SK-N-SH treated with all-trans-retinoic acid at 6 μM for 48 hours (cell line): ENCODE measurements around the gene CFI.

ENCODE experiments used
- ATAC-seq: fragments of 200-7000 bp; cut with Tn5 transposase; 3 replicates; pipeline ENCODE4 v1.9.1; 2020; ENCODE audit warnings: mild to moderate bottlenecking, moderate library complexity
- CSDC2 ChIP-seq: fragments of 250-450 bp; sonication (Bioruptor Pico); IDR thresholded peaks from 2 replicates; pipeline ENCODE4 v1.5.0; 2020; ENCODE audit warnings: mild to moderate bottlenecking, moderate library complexity
- ESRRG ChIP-seq: fragments of 250-450 bp; sonication (Bioruptor Pico); IDR thresholded peaks from 2 replicates; pipeline ENCODE4 v1.6.1; 2021; ENCODE audit warnings: mild to moderate bottlenecking
- GLIS3 ChIP-seq: fragments of 250-450 bp; sonication (Bioruptor Pico); IDR thresholded peaks from 2 replicates; pipeline ENCODE4 v1.5.0; 2020; ENCODE audit warnings: mild to moderate bottlenecking, moderate library complexity
- ISL1 ChIP-seq: fragments of 250-450 bp; sonication (Bioruptor Pico); IDR thresholded peaks from 2 replicates; pipeline ENCODE4 v2.1.2; 2022; ENCODE audit warnings: mild to moderate bottlenecking, moderate library complexity
- OSR1 ChIP-seq: fragments of 250-450 bp; sonication (Bioruptor Pico); IDR thresholded peaks from 2 replicates; pipeline ENCODE4 v1.8.0; 2022; ENCODE audit warnings: moderate library complexity, mild to moderate bottlenecking, inconsistent platforms
- PPARA ChIP-seq: fragments of 250-450 bp; sonication (Bioruptor Pico); IDR thresholded peaks from 2 replicates; pipeline ENCODE4 v1.5.0; 2020; ENCODE audit warnings: mild to moderate bottlenecking, borderline replicate concordance
- RARB ChIP-seq: fragments of 250-450 bp; sonication (Bioruptor Pico); IDR thresholded peaks from 2 replicates; pipeline ENCODE4 v1.8.0; 2021; ENCODE audit warnings: mild to moderate bottlenecking, moderate library complexity
- SNAI2 ChIP-seq: fragments of 250-450 bp; sonication (Bioruptor Pico); IDR thresholded peaks from 2 replicates; pipeline ENCODE4 v1.5.0; 2020; ENCODE audit warnings: mild to moderate bottlenecking, moderate library complexity
- TCF4 ChIP-seq: fragments of 250-450 bp; sonication (Bioruptor Pico); IDR thresholded peaks from 2 replicates; pipeline ENCODE4 v1.8.0; 2021; ENCODE audit warnings: mild to moderate bottlenecking, moderate library complexity, borderline replicate concordance
- TOX ChIP-seq: fragments of 250-450 bp; sonication (Bioruptor Pico); IDR thresholded peaks from 2 replicates; pipeline ENCODE4 v1.8.0; 2021; ENCODE audit warnings: mild to moderate bottlenecking, moderate library complexity, borderline replicate concordance
- ZC3H10 ChIP-seq: fragments of 250-450 bp; sonication (Bioruptor Pico); IDR thresholded peaks from 2 replicates; pipeline ENCODE4 v1.5.1; 2021; ENCODE audit warnings: mild to moderate bottlenecking, moderate library complexity
- ZFP3 ChIP-seq: fragments of 250-450 bp; sonication (Bioruptor Pico); IDR thresholded peaks from 2 replicates; pipeline ENCODE4 v1.5.0; 2020; ENCODE audit warnings: mild to moderate bottlenecking, moderate library complexity
- ZNF565 ChIP-seq: fragments of 450-650 bp; formaldehyde crosslinking; conservative IDR thresholded peaks from 2 replicates; pipeline ENCODE4 v1.5.0; 2020; ENCODE audit warnings: low read depth, mild to moderate bottlenecking, moderate library complexity
- ZNF70 ChIP-seq: fragments of 450-650 bp; formaldehyde crosslinking; IDR thresholded peaks from 2 replicates; pipeline ENCODE4 v1.5.0; 2020; ENCODE audit warnings: mild to moderate bottlenecking, moderate library complexity
- ZNF8 ChIP-seq: fragments of 450-650 bp; formaldehyde crosslinking; IDR thresholded peaks from 2 replicates; pipeline ENCODE4 v1.5.0; 2020; ENCODE audit warnings: mild to moderate bottlenecking, moderate library complexity
- TF ChIP-seq, protein P1 (sequence below): fragments of 250-450 bp; sonication (Bioruptor Pico); IDR thresholded peaks from 2 replicates; pipeline ENCODE4 v1.5.0; 2020; ENCODE audit warnings: mild to moderate bottlenecking, moderate library complexity
- TF ChIP-seq, protein P2 (sequence below): fragments of 250-450 bp; sonication (Bioruptor Pico); IDR thresholded peaks from 2 replicates; pipeline ENCODE4 v1.8.0; 2021; ENCODE audit warnings: low read depth, mild to moderate bottlenecking, moderate library complexity, borderline replicate concordance
- TF ChIP-seq, protein P3 (sequence below): fragments of 250-450 bp; sonication (Bioruptor Pico); IDR thresholded peaks from 2 replicates; pipeline ENCODE4 v1.8.0; 2020; ENCODE audit warnings: mild to moderate bottlenecking, moderate library complexity, borderline replicate concordance
- TF ChIP-seq, protein P4 (sequence below): fragments of 250-450 bp; sonication (Bioruptor Pico); IDR thresholded peaks from 2 replicates; pipeline ENCODE4 v1.5.1; 2021; ENCODE audit warnings: mild to moderate bottlenecking, moderate library complexity

Gene CFI

DNA sequence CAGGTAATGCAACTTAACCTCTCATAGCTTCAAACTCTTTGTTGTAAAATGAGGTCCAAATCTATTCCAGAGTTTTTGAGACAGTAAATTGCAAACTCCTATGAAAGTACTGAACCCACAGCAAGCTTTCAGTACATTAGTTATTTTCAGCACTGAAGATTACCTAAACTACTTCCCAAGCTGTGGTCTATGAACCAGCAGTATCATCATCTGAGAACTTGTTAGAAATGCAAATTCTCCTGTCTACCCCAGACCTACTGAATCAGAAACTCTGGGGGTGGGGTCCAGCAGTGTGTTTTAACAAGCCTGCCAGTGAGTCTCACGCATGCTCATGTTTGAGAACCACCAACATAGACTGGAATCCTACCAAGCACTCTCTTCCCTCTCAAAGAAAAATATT lies 92.8 kb downstream of the CFI start:
- TF ChIP-seq ZNF565: no peak
- TF ChIP-seq, protein P1, sequence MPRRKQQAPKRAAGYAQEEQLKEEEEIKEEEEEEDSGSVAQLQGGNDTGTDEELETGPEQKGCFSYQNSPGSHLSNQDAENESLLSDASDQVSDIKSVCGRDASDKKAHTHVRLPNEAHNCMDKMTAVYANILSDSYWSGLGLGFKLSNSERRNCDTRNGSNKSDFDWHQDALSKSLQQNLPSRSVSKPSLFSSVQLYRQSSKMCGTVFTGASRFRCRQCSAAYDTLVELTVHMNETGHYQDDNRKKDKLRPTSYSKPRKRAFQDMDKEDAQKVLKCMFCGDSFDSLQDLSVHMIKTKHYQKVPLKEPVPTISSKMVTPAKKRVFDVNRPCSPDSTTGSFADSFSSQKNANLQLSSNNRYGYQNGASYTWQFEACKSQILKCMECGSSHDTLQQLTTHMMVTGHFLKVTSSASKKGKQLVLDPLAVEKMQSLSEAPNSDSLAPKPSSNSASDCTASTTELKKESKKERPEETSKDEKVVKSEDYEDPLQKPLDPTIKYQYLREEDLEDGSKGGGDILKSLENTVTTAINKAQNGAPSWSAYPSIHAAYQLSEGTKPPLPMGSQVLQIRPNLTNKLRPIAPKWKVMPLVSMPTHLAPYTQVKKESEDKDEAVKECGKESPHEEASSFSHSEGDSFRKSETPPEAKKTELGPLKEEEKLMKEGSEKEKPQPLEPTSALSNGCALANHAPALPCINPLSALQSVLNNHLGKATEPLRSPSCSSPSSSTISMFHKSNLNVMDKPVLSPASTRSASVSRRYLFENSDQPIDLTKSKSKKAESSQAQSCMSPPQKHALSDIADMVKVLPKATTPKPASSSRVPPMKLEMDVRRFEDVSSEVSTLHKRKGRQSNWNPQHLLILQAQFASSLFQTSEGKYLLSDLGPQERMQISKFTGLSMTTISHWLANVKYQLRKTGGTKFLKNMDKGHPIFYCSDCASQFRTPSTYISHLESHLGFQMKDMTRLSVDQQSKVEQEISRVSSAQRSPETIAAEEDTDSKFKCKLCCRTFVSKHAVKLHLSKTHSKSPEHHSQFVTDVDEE (CRISPR knock-in tag): no peak
- no peak for TF ChIP-seq RARB (CRISPR knock-in tag)
- no peak for TF ChIP-seq ZC3H10 (CRISPR knock-in tag)
- TF ChIP-seq PPARA (CRISPR knock-in tag): no peak
- TF ChIP-seq, all 23 proteins: peak for 0
- no peak for ATAC-seq

DNA sequence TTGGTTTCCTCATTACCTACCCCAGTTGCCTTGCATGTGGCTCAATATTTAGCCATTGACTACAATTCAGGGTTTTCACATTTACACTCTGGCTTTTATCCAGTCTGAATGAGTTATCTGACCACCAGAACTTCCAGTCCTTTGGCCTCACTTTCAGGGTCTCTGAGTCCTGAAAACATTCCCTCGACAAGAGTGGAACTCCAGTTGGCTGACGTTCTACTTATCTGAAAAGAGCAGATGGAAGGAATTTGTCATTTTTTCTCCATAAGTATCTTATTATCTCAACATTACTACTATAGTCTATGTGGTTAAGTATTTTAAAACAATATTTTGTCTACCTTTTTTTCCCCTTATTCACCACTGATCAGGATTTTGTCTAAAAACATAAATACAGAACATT lies 93.4 kb downstream of the CFI start:
- TF ChIP-seq TOX (no peak), ZNF70 (CRISPR knock-in tag) (no peak), OSR1 (CRISPR knock-in tag) (no peak), TCF4 (CRISPR knock-in tag) (no peak), CSDC2 (CRISPR knock-in tag) (no peak), GLIS3 (CRISPR knock-in tag) (no peak), ISL1 (CRISPR knock-in tag) (no peak), SNAI2 (CRISPR knock-in tag) (no peak), PPARA (CRISPR knock-in tag) (no peak)
- TF ChIP-seq, protein P2, sequence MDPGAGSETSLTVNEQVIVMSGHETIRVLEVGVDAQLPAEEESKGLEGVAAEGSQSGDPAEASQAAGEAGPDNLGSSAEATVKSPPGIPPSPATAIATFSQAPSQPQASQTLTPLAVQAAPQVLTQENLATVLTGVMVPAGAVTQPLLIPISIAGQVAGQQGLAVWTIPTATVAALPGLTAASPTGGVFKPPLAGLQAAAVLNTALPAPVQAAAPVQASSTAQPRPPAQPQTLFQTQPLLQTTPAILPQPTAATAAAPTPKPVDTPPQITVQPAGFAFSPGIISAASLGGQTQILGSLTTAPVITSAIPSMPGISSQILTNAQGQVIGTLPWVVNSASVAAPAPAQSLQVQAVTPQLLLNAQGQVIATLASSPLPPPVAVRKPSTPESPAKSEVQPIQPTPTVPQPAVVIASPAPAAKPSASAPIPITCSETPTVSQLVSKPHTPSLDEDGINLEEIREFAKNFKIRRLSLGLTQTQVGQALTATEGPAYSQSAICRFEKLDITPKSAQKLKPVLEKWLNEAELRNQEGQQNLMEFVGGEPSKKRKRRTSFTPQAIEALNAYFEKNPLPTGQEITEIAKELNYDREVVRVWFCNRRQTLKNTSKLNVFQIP: no peak
- TF ChIP-seq, protein P3, sequence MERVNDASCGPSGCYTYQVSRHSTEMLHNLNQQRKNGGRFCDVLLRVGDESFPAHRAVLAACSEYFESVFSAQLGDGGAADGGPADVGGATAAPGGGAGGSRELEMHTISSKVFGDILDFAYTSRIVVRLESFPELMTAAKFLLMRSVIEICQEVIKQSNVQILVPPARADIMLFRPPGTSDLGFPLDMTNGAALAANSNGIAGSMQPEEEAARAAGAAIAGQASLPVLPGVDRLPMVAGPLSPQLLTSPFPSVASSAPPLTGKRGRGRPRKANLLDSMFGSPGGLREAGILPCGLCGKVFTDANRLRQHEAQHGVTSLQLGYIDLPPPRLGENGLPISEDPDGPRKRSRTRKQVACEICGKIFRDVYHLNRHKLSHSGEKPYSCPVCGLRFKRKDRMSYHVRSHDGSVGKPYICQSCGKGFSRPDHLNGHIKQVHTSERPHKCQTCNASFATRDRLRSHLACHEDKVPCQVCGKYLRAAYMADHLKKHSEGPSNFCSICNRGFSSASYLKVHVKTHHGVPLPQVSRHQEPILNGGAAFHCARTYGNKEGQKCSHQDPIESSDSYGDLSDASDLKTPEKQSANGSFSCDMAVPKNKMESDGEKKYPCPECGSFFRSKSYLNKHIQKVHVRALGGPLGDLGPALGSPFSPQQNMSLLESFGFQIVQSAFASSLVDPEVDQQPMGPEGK: no peak
- no peak for ATAC-seq

DNA sequence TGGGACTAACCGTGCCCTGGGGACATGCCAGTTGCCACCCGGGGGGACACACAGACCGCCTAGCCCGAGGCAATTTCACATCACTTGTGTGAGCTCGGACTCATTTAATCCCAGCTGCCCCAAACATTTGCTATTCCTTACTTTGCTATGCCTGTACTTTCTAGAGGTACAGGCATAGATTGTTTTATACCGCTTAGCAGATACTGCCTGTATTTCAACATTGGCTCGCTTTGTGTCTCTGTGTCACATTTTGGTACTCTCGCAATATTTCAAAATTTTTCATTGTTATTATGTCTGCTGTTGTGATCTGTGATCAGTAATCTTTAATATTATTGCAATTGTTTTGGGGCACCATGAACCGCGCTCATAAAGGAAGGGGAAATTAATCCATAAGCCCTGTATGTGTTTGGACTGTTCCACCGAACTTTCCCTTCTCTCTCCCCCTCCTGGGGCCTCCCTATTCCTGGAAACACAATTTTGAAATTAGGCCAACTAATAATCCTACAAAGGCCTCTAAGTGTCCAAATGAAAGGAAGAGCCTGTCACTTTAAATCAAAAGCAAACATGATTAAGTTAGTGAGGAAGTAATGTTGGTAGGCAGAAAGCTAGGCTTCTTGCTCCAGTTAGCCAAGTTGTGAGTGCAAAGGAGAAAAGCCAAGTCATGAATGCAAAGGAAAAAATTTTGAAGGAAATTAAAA lies 98.0 kb downstream of the CFI start:
- peak; percentile 15 for ATAC-seq

DNA sequence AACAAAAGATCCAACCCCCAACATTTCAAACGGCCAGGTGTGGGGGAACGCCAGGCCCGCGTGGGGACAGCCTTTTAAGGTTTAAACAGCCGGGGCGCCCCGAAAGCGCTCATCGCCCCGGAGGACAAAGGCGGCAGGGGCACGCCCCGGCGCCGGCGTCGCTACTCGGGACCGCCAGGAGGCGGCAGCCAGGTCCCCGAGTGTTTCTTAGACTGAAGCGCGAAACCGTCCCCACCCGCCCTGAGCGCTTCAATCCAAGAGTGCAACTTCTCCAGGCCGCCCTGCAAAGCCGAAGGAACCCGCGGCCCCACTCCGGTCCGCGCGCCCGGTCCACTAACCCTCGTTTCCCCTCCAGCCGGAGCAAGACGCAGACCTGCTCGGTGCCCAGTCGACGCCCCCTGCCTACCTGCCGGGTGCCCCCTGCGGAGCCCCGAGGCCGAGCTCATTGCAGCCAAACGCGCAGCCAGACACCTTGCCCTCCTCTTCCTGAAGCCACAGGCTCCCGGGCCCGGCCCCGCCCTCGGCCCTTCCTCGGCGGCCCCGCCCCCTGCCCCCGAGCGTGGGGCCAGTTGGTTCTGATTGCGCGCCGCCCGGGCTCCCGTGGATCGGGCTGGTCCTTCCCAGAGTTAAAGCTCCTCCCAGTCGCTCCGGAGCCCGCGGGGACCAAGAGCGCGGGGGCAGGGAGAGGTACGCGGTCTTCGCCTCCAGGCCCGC lies 98.7 kb downstream of the CFI start, which contains the start of gene CASP6:
Gene CASP6 (minus strand): TSS at position 496 of the 714 bp plus-strand sequence. CDS start 50 bp downstream, at position 446.
- ATAC-seq: peak; percentile 91
- TF ChIP-seq ESRRG (CRISPR knock-in tag) (no peak), ZNF565 (no peak), PPARA (CRISPR knock-in tag) (no peak), ZNF8 (no peak), ZFP3 (no peak), CSDC2 (CRISPR knock-in tag) (0 out of 2 replicates have a peak, but pooled peaks have one; percentile 25), ZNF70 (CRISPR knock-in tag) (no peak), GLIS3 (CRISPR knock-in tag) (peak; percentile 25; the same call in 1 of the 2 replicates)
- TF ChIP-seq, protein P2: no peak
- TF ChIP-seq, protein P1 (CRISPR knock-in tag): no peak
- TF ChIP-seq, protein P3: no peak
- TF ChIP-seq, protein P4, sequence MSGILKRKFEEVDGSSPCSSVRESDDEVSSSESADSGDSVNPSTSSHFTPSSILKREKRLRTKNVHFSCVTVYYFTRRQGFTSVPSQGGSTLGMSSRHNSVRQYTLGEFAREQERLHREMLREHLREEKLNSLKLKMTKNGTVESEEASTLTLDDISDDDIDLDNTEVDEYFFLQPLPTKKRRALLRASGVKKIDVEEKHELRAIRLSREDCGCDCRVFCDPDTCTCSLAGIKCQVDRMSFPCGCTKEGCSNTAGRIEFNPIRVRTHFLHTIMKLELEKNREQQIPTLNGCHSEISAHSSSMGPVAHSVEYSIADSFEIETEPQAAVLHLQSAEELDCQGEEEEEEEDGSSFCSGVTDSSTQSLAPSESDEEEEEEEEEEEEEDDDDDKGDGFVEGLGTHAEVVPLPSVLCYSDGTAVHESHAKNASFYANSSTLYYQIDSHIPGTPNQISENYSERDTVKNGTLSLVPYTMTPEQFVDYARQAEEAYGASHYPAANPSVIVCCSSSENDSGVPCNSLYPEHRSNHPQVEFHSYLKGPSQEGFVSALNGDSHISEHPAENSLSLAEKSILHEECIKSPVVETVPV (CRISPR knock-in tag): no peak; the same call in 1 of the 2 replicates

More for the DNA sequence above, 98.0 kb downstream of the CFI start:
- TF ChIP-seq ZFP3 (no peak), ISL1 (CRISPR knock-in tag) (peak; percentile 28; the same call in 1 of the 2 replicates), TOX (0 out of 2 replicates have a peak, but pooled peaks have one; percentile 27)
